Astrocyte (in vitro differentiated cells and primary cell): ENCODE measurements around the gene CACNB4. TPM values are rescaled to one million over a fixed set of nuclear protein-coding genes. Genes with fewer than 3 reads are reported as not detected.

Experiments
- DNase-seq: peaks from one replicate; pipeline ENCODE4 v3.0.0-alpha.2; 2010; ENCODE audit warnings: low read depth
- FAIRE-seq: peaks from 2 replicates; lab custom pipeline; 2011; peaks lifted over from hg19 to GRCh38; lab: Jason Lieb, UNC
- H2AFZ ChIP-seq: 2 replicates; pipeline ENCODE4 v1.6.0; 2012; ENCODE audit warnings: low read depth, low read length, inconsistent platforms
- H3K27ac ChIP-seq: 2 replicates; pipeline ENCODE4 v1.5.1; 2011; ENCODE audit warnings: low read depth, low read length, inconsistent platforms
- H3K27me3 ChIP-seq: 2 replicates; pipeline ENCODE4 v1.6.0; 2011; ENCODE audit warnings: low read length, inconsistent platforms; ENCODE audit not compliant: insufficient read depth
- H3K36me3 ChIP-seq: 2 replicates; pipeline ENCODE4 v1.5.1; 2011; ENCODE audit warnings: low read length, inconsistent platforms; ENCODE audit not compliant: insufficient read depth
- H3K4me1 ChIP-seq: 2 replicates; pipeline ENCODE4 v1.5.1; 2011; ENCODE audit warnings: low read length, inconsistent platforms; ENCODE audit not compliant: insufficient read depth
- H3K4me2 ChIP-seq: 2 replicates; pipeline ENCODE4 v1.6.0; 2012; ENCODE audit warnings: low read length, inconsistent platforms
- H3K4me3 ChIP-seq: 2 replicates; pipeline ENCODE4 v1.5.1; 2011; ENCODE audit warnings: low read depth, mild to moderate bottlenecking, low read length, inconsistent platforms; ENCODE audit not compliant: insufficient read depth
- H3K79me2 ChIP-seq: 2 replicates; pipeline ENCODE4 v1.6.0; 2012; ENCODE audit warnings: mild to moderate bottlenecking, low read length, inconsistent platforms; ENCODE audit not compliant: insufficient read depth
- H3K9ac ChIP-seq: 2 replicates; pipeline ENCODE4 v1.6.0; 2012; ENCODE audit warnings: mild to moderate bottlenecking, low read length, inconsistent platforms
- H3K9me3 ChIP-seq: 2 replicates; pipeline ENCODE4 v1.5.1; 2012; ENCODE audit warnings: low read depth, mild to moderate bottlenecking, low read length, inconsistent platforms; ENCODE audit not compliant: insufficient read depth
- H4K20me1 ChIP-seq: 2 replicates; pipeline ENCODE4 v1.6.0; 2012; ENCODE audit warnings: low read length, inconsistent platforms; ENCODE audit not compliant: insufficient read depth
- H3K27ac Mint-ChIP-seq: one replicate; pipeline ENCODE4 v1.8.0; 2021; ENCODE audit warnings: mild to moderate bottlenecking, mixed read lengths; ENCODE audit not compliant: unreplicated experiment
- H3K27me3 Mint-ChIP-seq: one replicate; pipeline ENCODE4 v1.8.0; 2021; ENCODE audit warnings: low read depth, mixed read lengths; ENCODE audit not compliant: unreplicated experiment
- H3K36me3 Mint-ChIP-seq: one replicate; pipeline ENCODE4 v1.8.0; 2021; ENCODE audit warnings: low read depth, mixed read lengths; ENCODE audit not compliant: unreplicated experiment
- H3K4me1 Mint-ChIP-seq: one replicate; pipeline ENCODE4 v1.8.0; 2021; ENCODE audit warnings: low read depth, mixed read lengths; ENCODE audit not compliant: unreplicated experiment
- H3K4me3 Mint-ChIP-seq: one replicate; pipeline ENCODE4 v1.8.0; 2021; ENCODE audit warnings: mild to moderate bottlenecking, moderate library complexity, mixed read lengths; ENCODE audit not compliant: unreplicated experiment
- H3K9me3 Mint-ChIP-seq: one replicate; pipeline ENCODE4 v1.8.0; 2021; ENCODE audit warnings: mild to moderate bottlenecking, mixed read lengths; ENCODE audit not compliant: unreplicated experiment
- CTCF ChIP-seq: IDR thresholded peaks from 2 replicates; pipeline ENCODE4 v1.5.1; 2011; ENCODE audit warnings: low read depth, mild to moderate bottlenecking, inconsistent platforms, low read length, moderate library complexity; ENCODE audit not compliant: insufficient read depth
- EZH2 ChIP-seq: IDR thresholded peaks from 2 replicates; pipeline ENCODE4 v1.6.1; 2012; ENCODE audit warnings: mild to moderate bottlenecking, low read length, inconsistent platforms; ENCODE audit not compliant: insufficient read depth
- total RNA-seq: library from RNA; stranded (reverse); gene quantifications from 2 replicates; pipeline ENCODE4 v1.2.1, GENCODE V29; 2021

The CACNB4 gene
- total RNA-seq, 1 donor from 2014 or later, result 1.8 TPM

- no peaks in the 10 kb centered on the region for H3K79me2 ChIP-seq
- H3K36me3 ChIP-seq, result no peaks in the 10 kb centered on the region
- Mint-ChIP-seq H3K27ac (no peak overlapping the region), H3K36me3 (no peaks in the 10 kb centered on the region), H3K4me3 (no peak overlapping the region), H3K4me1 (peaks cover 8% of the 10 kb centered on the region), H3K9me3 (no peaks in the 10 kb centered on the region), H3K27me3 (no peaks in the 10 kb centered on the region)
- no peak overlapping the region for H3K9ac ChIP-seq
- H2AFZ ChIP-seq, result no peak overlapping the region
- H3K27ac ChIP-seq, result no peak overlapping the region
- H3K4me3 ChIP-seq, result no peak overlapping the region
- no peak overlapping the region for H3K4me2 ChIP-seq
- no peaks in the 10 kb centered on the region for H3K27me3 ChIP-seq
- no peaks in the 10 kb centered on the region for H3K9me3 ChIP-seq
- FAIRE-seq (no peak), DNase-seq (no peak)
- no peaks in the 10 kb centered on the region for H3K4me1 ChIP-seq
- no peaks in the 10 kb centered on the region for H4K20me1 ChIP-seq
- TF ChIP-seq EZH2 (no peak), CTCF (no peak)
Observed at GRCh38 chr2:151968770-151969470, 129.9 kb downstream of the CACNB4 start.

GRCh38 chr2:151967829-151968722, 130.8 kb downstream of the CACNB4 start:
- Histone ChIP-seq H3K27ac (no peak overlapping the region), H3K36me3 (no peaks in the 10 kb centered on the region), H3K4me1 (no peaks in the 10 kb centered on the region), H3K4me3 (no peak overlapping the region), H4K20me1 (no peaks in the 10 kb centered on the region), H3K9ac (no peak overlapping the region), H3K9me3 (no peaks in the 10 kb centered on the region), H3K79me2 (no peaks in the 10 kb centered on the region), H3K27me3 (no peaks in the 10 kb centered on the region), H2AFZ (no peak overlapping the region), H3K4me2 (no peak overlapping the region)
- FAIRE-seq (no peak), DNase-seq (no peak)
- TF ChIP-seq CTCF (no peak), EZH2 (no peak)
- Mint-ChIP-seq H3K27ac (no peak overlapping the region), H3K36me3 (no peaks in the 10 kb centered on the region), H3K4me3 (no peak overlapping the region), H3K4me1 (no peaks in the 10 kb centered on the region), H3K9me3 (no peaks in the 10 kb centered on the region), H3K27me3 (no peaks in the 10 kb centered on the region)
